Prostate gland (tissue), 2 donors: ENCODE data around the gene BMP2K. TPM values are rescaled to one million over a fixed set of nuclear protein-coding genes. Genes with fewer than 3 reads are reported as not detected.

Source experiments
- DNase-seq: peaks from one replicate; pipeline ENCODE4 v3.0.0-alpha.2; 2019; ENCODE audit warnings: low spot score
- H3K27ac ChIP-seq, 2 donors: fragments of 200-600 bp; sonication (generic); 2 replicates each; pipeline ENCODE4 v1.5.1; 2017 to 2019
- H3K27me3 ChIP-seq: fragments of 200-600 bp; sonication (generic); replicated peaks from 2 replicates; pipeline ENCODE4 v1.5.1; 2019; ENCODE audit not compliant: insufficient read depth
- H3K36me3 ChIP-seq, 2 donors: fragments of 200-600 bp; sonication (generic); 1 replicate in 1 of 2; 2 replicates in 1 of 2; pipeline versions ENCODE4 v1.5.1 to v1.8.1; 2017 to 2019
- H3K4me1 ChIP-seq: fragments of 200-600 bp; sonication (generic); replicated peaks from 2 replicates; pipeline ENCODE4 v1.5.1; 2019
- H3K4me3 ChIP-seq, 2 donors: fragments of 200-600 bp; sonication (generic); 2 replicates each; pipeline ENCODE4 v1.5.1; 2017 to 2019
- H3K9me3 ChIP-seq: fragments of 200-600 bp; sonication (generic); 2 replicates; pipeline ENCODE4 v1.5.1; 2017
- POLR2A ChIP-seq: fragments of 450-650 bp; IDR thresholded peaks from one replicate; pipeline ENCODE4 v1.6.1; 2016; ENCODE audit warnings: antibody characterized with exemption, mild to moderate bottlenecking
- POLR2AphosphoS5 ChIP-seq: sonication (generic); formaldehyde crosslinking; IDR thresholded peaks from one replicate; pipeline ENCODE4 v1.6.1; 2017; ENCODE audit warnings: antibody characterized with exemption
- WGBS: methylation state at CpG from one replicate; pipeline ENCODE4 v1.1.5; 2018; 5-methylcytosine and 5-hydroxymethylcytosine counted together
- intact Hi-C: fragments of 100-400 bp; cut with DNase I; formaldehyde crosslinking; loops from one replicate; pipeline ENCODE4 v1.14.2; 2022
- total RNA-seq, 2 donors: library from RNA; depleted of rRNA; stranded (reverse); fragments of >200 nt; gene quantifications; one replicate each; pipeline ENCODE4 v1.1.0, GENCODE V29; 2016
- TF ChIP-seq, protein P1 (sequence below), 4 experiments: fragments of 200-600 bp in 2 of 4; fragments of 450-650 bp in 2 of 4; sonication (generic) in 2 of 4; IDR thresholded peaks; 1 replicate in 3 of 4; 2 replicates in 1 of 4; pipeline ENCODE4 v1.5.1; 2016 to 2019; ENCODE audit warnings: antibody characterized with exemption in 4 of 4, mild to moderate bottlenecking in 2 of 4, moderate library complexity in 2 of 4

The BMP2K gene
- total RNA-seq, 2 donors from 2014 or later, result 12.6 to 68.9 TPM

DNA sequence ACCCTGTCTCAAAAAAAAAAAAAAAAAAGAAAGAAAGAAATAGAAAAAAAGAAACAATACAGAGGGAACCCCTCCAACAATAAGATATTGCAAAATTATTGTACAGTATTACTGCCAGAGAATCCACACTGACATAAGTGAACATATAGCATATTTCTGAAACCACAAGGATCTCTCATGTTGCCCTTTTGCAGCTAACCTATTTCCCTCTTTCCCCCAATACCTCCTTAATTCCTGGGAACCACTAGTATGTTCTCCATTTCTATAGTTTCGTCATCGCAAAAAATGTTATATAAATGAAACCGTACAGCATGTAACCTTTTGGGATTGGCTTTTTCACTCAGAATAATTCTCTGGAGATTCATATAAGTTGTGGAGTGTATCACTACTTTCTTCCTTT lies 20.0 kb upstream of the BMP2K start:
- TF ChIP-seq, protein P1, sequence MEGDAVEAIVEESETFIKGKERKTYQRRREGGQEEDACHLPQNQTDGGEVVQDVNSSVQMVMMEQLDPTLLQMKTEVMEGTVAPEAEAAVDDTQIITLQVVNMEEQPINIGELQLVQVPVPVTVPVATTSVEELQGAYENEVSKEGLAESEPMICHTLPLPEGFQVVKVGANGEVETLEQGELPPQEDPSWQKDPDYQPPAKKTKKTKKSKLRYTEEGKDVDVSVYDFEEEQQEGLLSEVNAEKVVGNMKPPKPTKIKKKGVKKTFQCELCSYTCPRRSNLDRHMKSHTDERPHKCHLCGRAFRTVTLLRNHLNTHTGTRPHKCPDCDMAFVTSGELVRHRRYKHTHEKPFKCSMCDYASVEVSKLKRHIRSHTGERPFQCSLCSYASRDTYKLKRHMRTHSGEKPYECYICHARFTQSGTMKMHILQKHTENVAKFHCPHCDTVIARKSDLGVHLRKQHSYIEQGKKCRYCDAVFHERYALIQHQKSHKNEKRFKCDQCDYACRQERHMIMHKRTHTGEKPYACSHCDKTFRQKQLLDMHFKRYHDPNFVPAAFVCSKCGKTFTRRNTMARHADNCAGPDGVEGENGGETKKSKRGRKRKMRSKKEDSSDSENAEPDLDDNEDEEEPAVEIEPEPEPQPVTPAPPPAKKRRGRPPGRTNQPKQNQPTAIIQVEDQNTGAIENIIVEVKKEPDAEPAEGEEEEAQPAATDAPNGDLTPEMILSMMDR (IDR thresholded peaks at IDR 0.05), result no peak
- TF ChIP-seq POLR2AphosphoS5 (no peak), POLR2A (no peak)
- H3K36me3 ChIP-seq, result no peaks in the 10 kb centered on the region
- H3K27ac ChIP-seq, result no peak overlapping the region
- intact Hi-C loops, result no loop called here
- H3K9me3 ChIP-seq, result no peaks in the 10 kb centered on the region
- WGBS, result 90% methylated on average over 3 of the region's 3 CpGs
- DNase-seq, result no peak
- no peak overlapping the region for H3K4me3 ChIP-seq
- no peaks in the 10 kb centered on the region for H3K4me1 ChIP-seq
- H3K27me3 ChIP-seq, result no peaks in the 10 kb centered on the region

DNA sequence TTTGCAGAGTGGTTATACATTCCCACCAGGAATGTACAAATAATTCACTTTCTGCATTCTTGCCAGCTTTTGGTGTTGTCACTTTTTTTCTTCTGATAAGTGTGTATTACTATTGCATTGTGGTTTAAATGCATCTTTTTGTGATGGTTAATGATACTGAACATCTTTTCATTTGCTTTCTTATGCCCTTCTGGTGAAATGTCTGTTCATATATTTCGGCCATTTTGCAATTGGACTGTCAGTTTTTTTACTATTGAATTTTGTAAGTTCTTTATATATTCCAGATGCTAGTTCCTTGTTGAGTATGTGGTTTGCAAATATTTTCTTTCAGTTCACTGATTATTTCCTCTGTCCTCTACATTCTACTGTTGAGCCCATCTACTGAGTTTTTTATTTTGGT lies 19.4 kb upstream of the BMP2K start:
- Histone ChIP-seq H3K9me3 (no peaks in the 10 kb centered on the region), H3K4me3 (no peak overlapping the region), H3K4me1 (no peaks in the 10 kb centered on the region), H3K27me3 (no peaks in the 10 kb centered on the region), H3K36me3 (no peaks in the 10 kb centered on the region), H3K27ac (no peak overlapping the region)
- 94% methylated on average over 1 of the region's 1 CpG for WGBS
- TF ChIP-seq POLR2A, result no peak
- DNase-seq, result no peak
- intact Hi-C loops, result no loop called here

DNA sequence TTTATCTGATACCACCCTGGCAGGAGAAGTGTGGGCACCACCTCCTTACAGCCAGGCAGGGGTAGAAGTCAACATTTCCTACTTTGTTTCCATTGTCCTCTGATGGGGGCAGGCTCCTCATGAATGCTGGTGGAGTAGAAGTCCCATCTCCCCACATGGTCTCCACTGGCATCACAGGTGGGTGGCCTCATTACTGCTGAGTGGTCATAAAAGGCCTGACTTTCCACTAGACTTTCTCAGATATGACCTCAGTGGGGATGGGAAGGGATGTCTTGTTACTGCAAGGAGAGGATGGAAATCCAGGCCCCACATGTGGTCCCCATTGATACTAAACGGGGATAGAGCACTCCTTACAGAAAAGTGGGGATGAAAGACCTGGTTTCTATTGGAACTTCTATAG lies 18.6 kb upstream of the BMP2K start:
- H3K9me3 ChIP-seq, result no peaks in the 10 kb centered on the region
- H3K27ac ChIP-seq, result no peak overlapping the region
- no peaks in the 10 kb centered on the region for H3K27me3 ChIP-seq
- no peaks in the 10 kb centered on the region for H3K4me1 ChIP-seq
- TF ChIP-seq POLR2A (no peak), POLR2AphosphoS5 (no peak)
- TF ChIP-seq, protein P1 (IDR thresholded peaks at IDR 0.05), result no peak
- 92% methylated on average over 1 of the region's 1 CpG for WGBS
- no peak overlapping the region for H3K4me3 ChIP-seq
- H3K36me3 ChIP-seq, result no peaks in the 10 kb centered on the region
- DNase-seq, result no peak
- intact Hi-C loops, result no loop called here

DNA sequence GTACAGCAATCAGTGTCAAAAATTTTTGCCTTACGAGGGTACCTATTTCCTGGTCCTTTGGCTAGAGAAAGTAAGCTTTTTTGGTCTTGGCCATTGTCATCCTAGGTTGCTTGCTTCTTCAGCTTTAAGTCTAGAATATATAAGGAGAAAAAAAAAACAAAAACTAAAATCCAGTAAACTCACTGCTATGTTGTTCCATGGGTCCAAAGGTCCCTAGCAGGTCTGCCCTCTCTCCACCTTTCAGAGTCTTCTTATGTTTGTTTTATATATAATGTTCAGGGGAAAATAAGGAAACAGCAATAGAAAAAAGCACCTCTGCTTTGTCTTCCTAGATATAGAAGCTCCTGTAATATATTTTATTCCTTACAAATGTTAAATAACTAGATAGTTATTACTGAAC lies 18.1 kb upstream of the BMP2K start:
- Histone ChIP-seq H3K36me3 (no peaks in the 10 kb centered on the region), H3K4me3 (no peak overlapping the region), H3K27ac (no peak overlapping the region), H3K9me3 (no peaks in the 10 kb centered on the region), H3K27me3 (no peaks in the 10 kb centered on the region), H3K4me1 (no peaks in the 10 kb centered on the region)
- intact Hi-C loops, result no loop called here
- no peak for DNase-seq
- 89% methylated on average over 1 of the region's 1 CpG for WGBS
- TF ChIP-seq, protein P1 (IDR thresholded peaks at IDR 0.05), result no peak
- TF ChIP-seq POLR2A (no peak), POLR2AphosphoS5 (no peak)

DNA sequence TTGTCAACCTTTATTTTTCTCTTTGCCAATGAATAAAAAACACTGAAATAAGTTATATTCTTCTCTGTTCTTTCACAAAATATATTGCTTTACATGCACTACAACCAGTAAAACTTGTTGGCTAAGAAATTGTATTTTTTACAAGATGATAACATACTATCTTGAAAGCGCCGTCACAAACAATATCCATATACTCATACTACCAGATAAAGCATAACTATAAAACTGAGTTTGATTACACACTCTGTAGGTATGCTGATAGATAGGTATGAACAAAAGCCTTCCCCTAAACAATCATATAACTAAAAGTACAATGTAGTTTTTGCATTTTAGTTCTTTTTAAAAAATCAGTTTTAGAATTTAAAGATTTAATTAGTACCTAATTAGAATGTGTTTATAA lies 13.6 kb upstream of the BMP2K start:
- Histone ChIP-seq H3K4me3 (no peak overlapping the region), H3K36me3 (no peaks in the 10 kb centered on the region), H3K4me1 (no peaks in the 10 kb centered on the region), H3K27ac (no peak overlapping the region), H3K27me3 (no peaks in the 10 kb centered on the region), H3K9me3 (no peaks in the 10 kb centered on the region)
- intact Hi-C loops, result no loop called here
- TF ChIP-seq POLR2AphosphoS5 (no peak), POLR2A (no peak)
- TF ChIP-seq, protein P1 (IDR thresholded peaks at IDR 0.05), result no peak
- WGBS, result 62% methylated on average over 2 of the region's 2 CpGs
- DNase-seq, result no peak
